Liver (tissue), 9 donors: ENCODE results near the gene PRDX1. TPM values are rescaled to one million over a fixed set of nuclear protein-coding genes. Genes with fewer than 3 reads are reported as not detected.

Experiments used
- DNase-seq: peaks from one replicate; pipeline ENCODE4 v3.0.0-alpha.2; 2017; ENCODE audit warnings: low spot score
- H3K27ac ChIP-seq, 2 donors: one replicate each; pipeline ENCODE4 v1.7.0; 2013; ENCODE audit warnings: inconsistent platforms in 2 of 2, low read length in 2 of 2, control low read depth in 1 of 2, low read depth in 1 of 2, mild to moderate bottlenecking in 1 of 2
- H3K27me3 ChIP-seq, 4 donors: one replicate each; pipeline versions ENCODE4 v1.6.1 to v1.7.0; 2013; ENCODE audit warnings: low read length in 3 of 4, inconsistent platforms in 1 of 4, mild to moderate bottlenecking in 1 of 4, moderate library complexity in 1 of 4; ENCODE audit not compliant: control insufficient read depth in 4 of 4, insufficient read depth in 4 of 4
- H3K36me3 ChIP-seq, 4 donors: one replicate each; pipeline versions ENCODE4 v1.6.1 to v1.7.0; 2013; ENCODE audit warnings: low read length in 3 of 4, mild to moderate bottlenecking in 3 of 4, low read depth in 1 of 4, moderate library complexity in 1 of 4; ENCODE audit not compliant: control insufficient read depth in 4 of 4, insufficient read depth in 3 of 4
- H3K4me1 ChIP-seq, 4 donors: one replicate each; pipeline versions ENCODE4 v1.6.1 to v1.7.0; 2013; ENCODE audit warnings: low read length in 3 of 4, mild to moderate bottlenecking in 3 of 4, moderate library complexity in 1 of 4; ENCODE audit not compliant: control insufficient read depth in 4 of 4, insufficient read depth in 4 of 4
- H3K4me3 ChIP-seq, 3 donors: one replicate each; pipeline versions ENCODE4 v1.6.1 to v1.7.0; 2013; ENCODE audit warnings: low read length in 3 of 3, control low read depth in 1 of 3, low read depth in 1 of 3, mild to moderate bottlenecking in 1 of 3
- H3K9ac ChIP-seq, 2 donors: one replicate each; pipeline ENCODE4 v1.7.0; 2013; ENCODE audit warnings: low read length in 2 of 2, mild to moderate bottlenecking in 2 of 2, moderate library complexity in 2 of 2, control low read depth in 1 of 2, low read depth in 1 of 2
- H3K9me3 ChIP-seq, 4 donors: one replicate each; pipeline versions ENCODE4 v1.6.1 to v1.7.0; 2013; ENCODE audit warnings: low read length in 3 of 4; ENCODE audit not compliant: control insufficient read depth in 4 of 4
- ATF3 ChIP-seq: IDR thresholded peaks from 2 replicates; pipeline ENCODE4 v1.6.1; 2016; ENCODE audit warnings: antibody characterized with exemption
- CTCF ChIP-seq: fragments of 150-350 bp; IDR thresholded peaks from 2 replicates; pipeline ENCODE4 v1.5.1; 2017; ENCODE audit warnings: improper control_type of control experiment, low read depth, low read length; ENCODE audit not compliant: missing input control
- EGR1 ChIP-seq, 2 donors: IDR thresholded peaks; 2 replicates each; pipeline ENCODE4 v1.6.1; 2016 to 2018; ENCODE audit warnings: antibody characterized with exemption in 2 of 2, low read depth in 2 of 2
- FOXA1 ChIP-seq: IDR thresholded peaks from 2 replicates; pipeline ENCODE4 v1.6.1; 2016; ENCODE audit warnings: antibody characterized with exemption
- FOXA2 ChIP-seq: IDR thresholded peaks from 2 replicates; pipeline ENCODE4 v1.6.1; 2016; ENCODE audit warnings: antibody characterized with exemption
- HNF4A ChIP-seq, 2 donors: conservative IDR thresholded peaks; 2 replicates each; pipeline ENCODE4 v1.6.1; 2016; ENCODE audit warnings: antibody characterized with exemption in 2 of 2, mild to moderate bottlenecking in 2 of 2
- HNF4G ChIP-seq: IDR thresholded peaks from 2 replicates; pipeline ENCODE4 v1.6.1; 2016; ENCODE audit warnings: antibody characterized with exemption
- JUND ChIP-seq, 2 donors: IDR thresholded peaks; 2 replicates each; pipeline ENCODE4 v1.6.1; 2016; ENCODE audit warnings: antibody characterized with exemption in 2 of 2
- MAX ChIP-seq: IDR thresholded peaks from 2 replicates; pipeline ENCODE4 v1.6.1; 2016; ENCODE audit warnings: antibody characterized with exemption
- NR2F2 ChIP-seq: IDR thresholded peaks from 2 replicates; pipeline ENCODE4 v1.6.1; 2016; ENCODE audit warnings: antibody characterized with exemption
- RAD21 ChIP-seq, 2 donors: IDR thresholded peaks; 2 replicates each; pipeline ENCODE4 v1.6.1; 2016; ENCODE audit warnings: antibody characterized with exemption in 2 of 2, mild to moderate bottlenecking in 2 of 2
- REST ChIP-seq: IDR thresholded peaks from 2 replicates; pipeline ENCODE4 v1.6.1; 2016; ENCODE audit warnings: antibody characterized with exemption, mild to moderate bottlenecking
- RXRA ChIP-seq, 2 donors: IDR thresholded peaks; 2 replicates each; pipeline ENCODE4 v1.6.1; 2017 to 2018; ENCODE audit warnings: antibody characterized with exemption in 2 of 2, mild to moderate bottlenecking in 1 of 2
- SP1 ChIP-seq: IDR thresholded peaks from 2 replicates; pipeline ENCODE4 v1.6.1; 2018; ENCODE audit warnings: antibody characterized with exemption, mild to moderate bottlenecking
- TAF1 ChIP-seq: conservative IDR thresholded peaks from 2 replicates; pipeline ENCODE4 v1.6.1; 2016; ENCODE audit warnings: antibody characterized with exemption, mild to moderate bottlenecking
- YY1 ChIP-seq: IDR thresholded peaks from 2 replicates; pipeline ENCODE4 v1.6.1; 2016; ENCODE audit warnings: antibody characterized with exemption, mild to moderate bottlenecking
- WGBS: extraction: QIAGEN DNeasy Blood & Tissue Kit; methylation state at CpG from one replicate; pipeline ENCODE4 v1.1.7; 2013; 5-methylcytosine and 5-hydroxymethylcytosine counted together
- polyA plus RNA-seq, 2 donors: library from polyadenylated mRNA; stranded (reverse) in 1 of 2; unstranded in 1 of 2; fragments of 200-250 nt in 1 of 2; fragments of >200 nt in 1 of 2; fragmentation: Nextera tagmentation in 1 of 2; extraction: Ambion mirVana in 1 of 2; gene quantifications; one replicate each; pipeline versions ENCODE4 v1.2.1 to v1.2.3, GENCODE V29; 2013 to 2015
- total RNA-seq, 2 donors: library from RNA; depleted of rRNA; stranded (reverse); fragments of >200 nt; gene quantifications; one replicate each; pipeline ENCODE4 v1.2.3, GENCODE V29; 2014
- donor health status: healthy.
- donor health status: healthy.
- donor health status: healthy.
- donor health status: healthy.
- donor health status: healthy.

PRDX1 gene
- total and polyA plus RNA-seq, 4 donors = 270 to 623 (median 397) TPM

- Histone ChIP-seq H3K27ac (no peak overlapping the region), H3K27me3 (no peaks in the 10 kb centered on the region), H3K4me1 (peaks cover 10 to 41% (median 27%) of the 10 kb centered on the region in 4 donors), H3K9me3 (no peaks in the 10 kb centered on the region), H3K4me3 (no peak overlapping the region), H3K9ac (no peak overlapping the region), H3K36me3 (peaks cover 0 to 32% (median 30%) of the 10 kb centered on the region in 4 donors)
- no peak for DNase-seq
- 74% methylated on average over 6 of the region's 6 CpGs for WGBS
- TF ChIP-seq RXRA (IDR thresholded peaks at IDR 0.05) (peak; percentile 61 to 71), HNF4A (conservative IDR thresholded peaks at IDR 0.05) (peak in 1 of 2 donors; percentile 40), TAF1 (no peak), FOXA1 (no peak), RAD21 (IDR thresholded peaks at IDR 0.05) (no peak), NR2F2 (no peak), YY1 (no peak)
Measured at GRCh38 chr1:45507195-45507594, 14.5 kb downstream of the PRDX1 start.

- Histone ChIP-seq H3K4me3 (no peak overlapping the region), H3K27ac (peak overlapping the region; percentile 51 to 77), H3K36me3 (peaks cover 0 to 8% (median 6%) of the 10 kb centered on the region in 4 donors), H3K4me1 (peaks cover 13 to 61% (median 48%) of the 10 kb centered on the region in 4 donors), H3K27me3 (no peaks in the 10 kb centered on the region), H3K9me3 (no peaks in the 10 kb centered on the region), H3K9ac (no peak overlapping the region)
- TF ChIP-seq FOXA1 (no peak), TAF1 (no peak), JUND (IDR thresholded peaks at IDR 0.05) (peak in 1 of 2 donors; percentile 72), RAD21 (IDR thresholded peaks at IDR 0.05) (peak in 1 of 2 donors; percentile 14), NR2F2 (peak; percentile 29), RXRA (IDR thresholded peaks at IDR 0.05) (peak; percentile 75 to 91), FOXA2 (peak; percentile 54), EGR1 (IDR thresholded peaks at IDR 0.05; ENCODE audit: low read depth in 2 of 2) (peak in 1 of 2 donors; percentile 37), SP1 (peak; percentile 56), ATF3 (peak; percentile 53), CTCF (no peak), HNF4A (conservative IDR thresholded peaks at IDR 0.05) (peak; percentile 57 to 71), HNF4G (peak; percentile 15), MAX (no peak), YY1 (no peak), REST (no peak)
- DNase-seq = no peak
- 56% methylated on average over 14 of the region's 14 CpGs for WGBS
Measured at GRCh38 chr1:45503462-45504360, 18.0 kb downstream of the PRDX1 start.
